ENCODE results near the gene SCLT1. TPM values are rescaled to one million over a fixed set of nuclear protein-coding genes. Genes with fewer than 3 reads are reported as not detected.

SCLT1 gene
- total RNA-seq, 2 donors from 2014 or later, result 6.9 to 8.9 TPM

DNA sequence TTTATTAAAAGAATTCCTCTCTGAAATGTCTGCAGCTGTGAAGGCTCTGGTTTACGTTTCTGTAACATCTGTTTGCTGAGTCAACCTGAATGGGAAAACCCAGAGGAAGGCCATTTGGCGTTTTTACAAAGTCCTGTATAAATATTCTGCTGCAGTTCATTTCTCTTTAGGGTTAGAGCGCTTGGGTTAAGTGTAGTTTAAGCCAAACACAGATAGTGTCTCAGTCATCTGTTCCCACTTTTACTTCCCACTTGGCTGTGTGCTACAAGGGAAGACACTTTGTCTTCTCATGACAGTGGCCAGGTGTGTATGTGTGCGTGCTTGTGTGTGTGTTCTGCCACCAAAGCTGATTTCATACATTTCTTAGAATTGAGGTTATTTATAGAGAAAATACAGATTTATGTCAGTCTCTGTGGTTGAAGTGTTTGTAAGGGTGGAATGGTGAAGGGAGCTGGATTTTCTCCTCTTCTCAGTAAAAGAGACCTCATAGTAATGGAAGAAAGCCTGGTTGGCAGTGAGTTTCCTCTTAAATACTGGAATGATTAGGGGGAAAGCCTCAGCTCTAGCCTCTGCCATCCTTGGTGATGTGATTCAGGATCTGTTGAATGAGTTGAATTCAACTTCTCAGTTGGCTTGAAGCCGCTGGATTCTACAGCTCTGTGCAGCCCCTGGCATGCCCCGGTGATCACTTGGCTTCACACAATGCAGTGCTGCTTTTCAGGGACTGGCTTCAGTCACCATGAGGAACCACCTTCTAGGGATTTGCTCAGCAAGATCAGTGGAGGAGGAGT is 233.3 kb downstream of the SCLT1 start:
- Histone ChIP-seq H3K27me3 (no peaks in the 10 kb centered on the region), H3K4me3 (no peak overlapping the region), H3K4me1 (peaks cover 0 to 36% of the 10 kb centered on the region in 2 donors), H3K36me3 (peaks cover 61% of the 10 kb centered on the region), H3K27ac (peak overlapping the region in 1 of 2 donors; percentile 26), H3K9me3 (no peaks in the 10 kb centered on the region)
- TF ChIP-seq, protein P1, sequence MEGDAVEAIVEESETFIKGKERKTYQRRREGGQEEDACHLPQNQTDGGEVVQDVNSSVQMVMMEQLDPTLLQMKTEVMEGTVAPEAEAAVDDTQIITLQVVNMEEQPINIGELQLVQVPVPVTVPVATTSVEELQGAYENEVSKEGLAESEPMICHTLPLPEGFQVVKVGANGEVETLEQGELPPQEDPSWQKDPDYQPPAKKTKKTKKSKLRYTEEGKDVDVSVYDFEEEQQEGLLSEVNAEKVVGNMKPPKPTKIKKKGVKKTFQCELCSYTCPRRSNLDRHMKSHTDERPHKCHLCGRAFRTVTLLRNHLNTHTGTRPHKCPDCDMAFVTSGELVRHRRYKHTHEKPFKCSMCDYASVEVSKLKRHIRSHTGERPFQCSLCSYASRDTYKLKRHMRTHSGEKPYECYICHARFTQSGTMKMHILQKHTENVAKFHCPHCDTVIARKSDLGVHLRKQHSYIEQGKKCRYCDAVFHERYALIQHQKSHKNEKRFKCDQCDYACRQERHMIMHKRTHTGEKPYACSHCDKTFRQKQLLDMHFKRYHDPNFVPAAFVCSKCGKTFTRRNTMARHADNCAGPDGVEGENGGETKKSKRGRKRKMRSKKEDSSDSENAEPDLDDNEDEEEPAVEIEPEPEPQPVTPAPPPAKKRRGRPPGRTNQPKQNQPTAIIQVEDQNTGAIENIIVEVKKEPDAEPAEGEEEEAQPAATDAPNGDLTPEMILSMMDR (IDR thresholded peaks at IDR 0.05), result no peak
- no peak for DNase-seq (ENCODE audit: low spot score)

DNA sequence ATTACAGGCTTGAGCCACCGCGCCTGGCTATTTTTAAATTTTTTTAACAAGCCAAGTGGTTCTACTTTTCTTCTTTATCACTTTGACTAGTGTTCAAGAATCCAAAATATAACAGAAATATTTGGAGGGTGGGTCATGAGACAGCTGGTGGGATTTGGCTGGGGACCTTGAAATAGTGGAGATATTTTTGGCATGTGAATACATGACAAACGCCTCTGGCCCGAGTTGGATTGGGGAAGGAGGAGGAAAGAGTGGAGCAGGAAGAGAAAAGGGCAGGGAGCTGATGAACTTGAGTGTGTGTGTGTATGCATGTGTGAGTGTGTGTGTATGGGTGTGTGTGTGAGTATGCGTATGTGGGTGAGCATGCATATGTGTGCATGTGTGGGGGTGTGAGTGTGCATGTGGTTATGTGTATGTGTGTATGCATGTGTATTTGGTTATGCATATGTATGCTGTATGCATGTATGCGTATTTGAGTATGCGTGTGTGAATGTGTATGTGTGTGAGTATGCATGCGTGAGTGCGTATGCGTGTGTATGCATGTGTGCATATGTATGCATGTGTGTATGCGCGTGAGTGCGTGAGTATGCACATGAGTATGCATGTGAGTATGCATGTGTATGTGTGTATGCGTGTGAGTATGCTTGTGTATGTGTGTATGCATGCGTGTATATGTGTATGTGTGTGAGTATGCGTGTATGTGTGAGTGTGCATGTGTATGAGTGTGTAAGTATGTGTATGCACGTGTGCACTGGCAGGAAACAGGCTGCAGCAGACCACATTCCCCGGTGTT is 234.3 kb downstream of the SCLT1 start:
- TF ChIP-seq, protein P1 (IDR thresholded peaks at IDR 0.05), result no peak
- H3K27ac ChIP-seq, result peak overlapping the region in 1 of 2 donors; percentile 40
- H3K27me3 ChIP-seq, result no peaks in the 10 kb centered on the region
- H3K36me3 ChIP-seq, result peaks cover 71% of the 10 kb centered on the region
- no peak for DNase-seq (ENCODE audit: low spot score)
- H3K4me3 ChIP-seq, result no peak overlapping the region
- no peaks in the 10 kb centered on the region for H3K9me3 ChIP-seq
- H3K4me1 ChIP-seq, result peaks cover 0 to 36% of the 10 kb centered on the region in 2 donors

DNA sequence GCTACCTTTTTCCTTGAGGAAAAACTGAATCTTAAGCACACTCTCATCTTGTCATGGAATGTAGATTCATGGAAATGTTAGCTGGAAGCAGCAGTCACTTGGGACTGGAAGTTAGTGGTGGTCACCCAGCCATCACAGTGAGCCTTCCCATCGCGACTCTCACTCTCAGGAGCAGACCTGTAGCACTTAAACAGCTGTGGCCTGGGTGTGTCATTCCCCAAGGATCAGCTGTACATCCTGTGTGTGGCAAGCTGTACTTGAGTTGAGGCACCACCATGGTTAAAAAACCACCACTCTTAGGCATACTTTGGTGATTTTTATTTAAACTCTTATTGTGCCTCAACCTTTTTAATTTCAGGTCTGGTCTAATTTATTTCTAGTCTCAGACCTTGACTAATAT is 237.1 kb downstream of the SCLT1 start:
- Histone ChIP-seq H3K27ac (no peak overlapping the region), H3K27me3 (no peaks in the 10 kb centered on the region), H3K4me3 (no peak overlapping the region), H3K4me1 (peaks cover 0 to 24% of the 10 kb centered on the region in 2 donors), H3K36me3 (peaks cover 83% of the 10 kb centered on the region), H3K9me3 (no peaks in the 10 kb centered on the region)
- DNase-seq (ENCODE audit: low spot score), result no peak
- TF ChIP-seq, protein P1 (IDR thresholded peaks at IDR 0.05), result no peak

DNA sequence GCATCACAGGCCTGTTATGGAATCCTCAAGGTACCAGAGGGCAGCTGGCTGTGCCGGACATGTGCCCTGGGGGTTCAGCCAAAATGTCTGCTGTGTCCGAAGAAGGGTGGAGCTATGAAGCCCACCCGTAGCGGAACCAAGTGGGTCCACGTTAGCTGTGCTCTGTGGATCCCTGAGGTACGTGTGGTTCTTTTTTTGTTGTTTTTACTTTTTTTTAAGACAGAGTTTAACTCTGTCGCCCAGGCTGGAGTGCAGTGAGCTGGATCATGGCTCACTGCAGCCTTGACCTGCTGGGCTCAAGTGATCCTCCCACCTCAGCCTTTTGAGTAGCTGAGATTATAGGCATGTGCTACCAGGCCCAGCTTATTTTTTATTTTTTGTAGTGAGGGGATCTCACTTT is 237.7 kb downstream of the SCLT1 start:
- Histone ChIP-seq H3K4me1 (peaks cover 0 to 24% of the 10 kb centered on the region in 2 donors), H3K27me3 (no peaks in the 10 kb centered on the region), H3K4me3 (no peak overlapping the region), H3K36me3 (peaks cover 82% of the 10 kb centered on the region), H3K27ac (no peak overlapping the region), H3K9me3 (no peaks in the 10 kb centered on the region)
- TF ChIP-seq, protein P1 (IDR thresholded peaks at IDR 0.05), result no peak
- DNase-seq (ENCODE audit: low spot score), result no peak

DNA sequence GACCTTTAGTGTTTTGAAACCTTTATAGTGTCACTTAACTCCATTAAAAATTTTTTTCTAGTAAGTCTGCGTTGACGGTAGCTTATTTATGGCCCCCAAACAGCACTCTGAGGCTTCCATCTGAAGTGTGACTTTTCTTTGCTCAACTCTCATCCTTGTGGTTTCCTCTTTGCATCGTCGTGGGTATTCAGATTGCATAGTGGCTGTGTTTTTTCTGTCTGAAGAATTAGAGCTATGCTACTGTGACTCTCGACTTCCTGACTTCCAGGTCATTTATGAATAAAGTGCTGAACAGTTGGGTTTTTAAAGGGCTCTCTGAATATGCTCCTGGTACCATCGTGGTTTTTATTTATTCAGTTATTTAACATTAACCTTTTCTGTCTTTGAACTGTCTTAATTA is 238.9 kb downstream of the SCLT1 start:
- Histone ChIP-seq H3K4me1 (peaks cover 0 to 13% of the 10 kb centered on the region in 2 donors), H3K4me3 (no peak overlapping the region), H3K36me3 (peaks cover 87% of the 10 kb centered on the region), H3K9me3 (no peaks in the 10 kb centered on the region), H3K27ac (no peak overlapping the region), H3K27me3 (no peaks in the 10 kb centered on the region)
- DNase-seq (ENCODE audit: low spot score), result no peak
- TF ChIP-seq, protein P1 (IDR thresholded peaks at IDR 0.05), result no peak

Data from right atrium auricular region (tissue), 2 donors.